GM18907 (cell line): ENCODE data around the gene NTRK3.

ENCODE experiments used
- ATAC-seq: cut with Tn5 transposase; IDR thresholded peaks from one replicate; pipeline ENCODE4 v1.9.1; 2021; ENCODE audit warnings: mild to moderate bottlenecking, moderate library complexity; ENCODE audit not compliant: unreplicated experiment

The NTRK3 gene

DNA sequence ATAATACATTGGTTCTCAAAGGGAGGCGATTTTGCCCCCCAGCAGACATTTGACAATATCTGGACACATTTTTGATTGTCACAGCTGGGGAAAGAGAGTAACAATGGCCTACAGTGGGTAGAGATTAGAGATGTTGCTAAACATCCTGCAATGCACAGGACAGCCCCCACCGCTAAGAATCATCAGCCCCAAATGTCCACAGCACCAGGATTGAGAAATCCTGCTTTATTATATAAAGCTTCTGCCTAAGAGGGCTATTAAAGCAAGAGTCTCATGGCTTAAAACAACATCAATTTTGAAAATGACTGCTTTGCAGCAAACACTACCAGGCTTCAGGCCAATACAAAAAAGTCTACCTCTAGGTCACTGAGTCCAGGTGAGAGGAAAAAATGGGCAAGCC lies 68.2 kb downstream of the NTRK3 start:
- no peak for ATAC-seq

- no peak for ATAC-seq
Measured at GRCh38 chr15:88187195-88187594, 69.3 kb downstream of the NTRK3 start.

GRCh38 chr15:88185584-88185983 lies 71.0 kb downstream of the NTRK3 start:
- ATAC-seq: no peak

- ATAC-seq: no peak
Measured at GRCh38 chr15:88181613-88182012, 74.9 kb downstream of the NTRK3 start.

GRCh38 chr15:88179562-88179961 lies 77.0 kb downstream of the NTRK3 start:
- peak; percentile 90 for ATAC-seq

DNA sequence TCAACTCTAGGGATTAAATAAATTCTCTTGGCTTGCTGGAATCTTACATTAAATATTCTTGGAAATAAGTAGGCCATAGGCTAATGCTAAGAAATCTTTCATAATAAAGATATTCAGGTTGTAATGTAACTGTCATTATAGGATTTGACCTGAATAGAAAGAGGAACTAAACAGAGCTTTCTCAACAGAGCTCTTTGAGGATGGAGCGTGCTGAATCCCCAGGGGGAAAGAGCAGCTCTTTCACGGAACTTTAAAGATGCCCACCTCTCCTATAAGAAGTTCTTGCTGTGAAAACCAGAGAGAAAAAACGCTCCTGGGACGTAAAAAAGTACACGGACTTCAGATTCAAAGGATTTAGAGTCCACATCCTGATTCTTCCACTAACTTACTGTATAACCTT lies 77.9 kb downstream of the NTRK3 start:
- ATAC-seq: peak; percentile 55

DNA sequence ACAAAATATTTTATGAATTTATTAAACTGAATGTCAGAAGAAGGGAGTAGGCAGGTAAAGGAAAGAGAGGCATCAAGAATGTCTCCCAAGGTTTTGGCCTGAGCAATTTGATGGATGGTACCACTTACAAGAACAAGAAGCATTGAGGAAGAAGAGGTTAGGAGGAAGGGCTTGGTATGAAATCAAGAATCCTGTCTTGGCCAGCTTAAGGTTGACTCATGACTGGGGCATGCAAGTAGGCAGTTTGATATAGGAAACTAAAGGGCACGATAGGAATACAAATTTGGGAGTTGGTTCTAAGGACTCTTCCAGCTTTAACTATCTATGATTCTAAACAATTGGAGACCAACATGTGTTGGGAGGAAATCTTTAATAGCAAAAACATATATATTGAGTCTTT lies 79.1 kb downstream of the NTRK3 start:
- no peak for ATAC-seq

- ATAC-seq: no peak
Measured at GRCh38 chr15:88174571-88174970, 82.0 kb downstream of the NTRK3 start.

DNA sequence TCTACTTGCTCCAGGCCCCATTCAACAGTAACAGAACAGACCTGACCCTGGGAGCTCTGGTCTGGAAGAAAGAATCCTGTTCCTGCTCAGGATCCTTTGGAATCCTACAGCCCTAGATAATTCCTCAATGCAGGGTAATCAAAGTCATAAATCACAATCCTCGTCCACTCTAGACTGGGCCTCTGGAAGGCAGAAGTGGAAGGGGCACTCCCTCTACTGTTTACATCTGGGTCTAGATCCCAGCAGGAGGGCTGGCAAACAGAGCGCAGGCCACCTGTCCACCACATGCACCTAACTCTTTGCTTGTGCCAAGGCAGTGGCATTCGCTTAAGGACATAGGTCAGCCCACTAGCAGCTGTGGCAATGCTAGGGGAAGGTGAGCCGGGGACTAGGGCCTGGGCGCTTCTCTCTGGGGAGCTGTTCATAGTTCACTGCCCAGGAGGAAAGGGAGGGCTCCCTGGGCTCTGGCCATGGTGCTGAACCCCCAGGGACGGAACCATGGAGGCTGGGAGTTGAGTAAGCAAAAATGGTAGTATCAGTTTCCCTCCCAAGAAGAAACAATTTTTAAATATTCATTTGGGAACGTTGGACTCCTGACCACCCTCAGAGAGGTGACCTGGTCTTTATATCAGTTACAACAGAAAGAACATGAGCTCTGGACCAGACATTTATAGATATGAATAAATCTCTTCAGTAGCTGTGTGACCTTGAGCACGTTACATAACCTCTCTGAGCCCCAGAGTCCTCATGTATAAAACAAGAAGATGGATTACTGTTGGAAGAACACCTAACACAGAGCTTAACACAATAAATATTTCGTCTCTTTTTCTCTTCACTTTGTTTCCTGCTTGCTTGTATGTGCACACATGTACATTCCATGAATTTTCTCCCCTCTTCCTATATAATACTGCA lies 90.2 kb downstream of the NTRK3 start:
- peak; percentile 46 for ATAC-seq

DNA sequence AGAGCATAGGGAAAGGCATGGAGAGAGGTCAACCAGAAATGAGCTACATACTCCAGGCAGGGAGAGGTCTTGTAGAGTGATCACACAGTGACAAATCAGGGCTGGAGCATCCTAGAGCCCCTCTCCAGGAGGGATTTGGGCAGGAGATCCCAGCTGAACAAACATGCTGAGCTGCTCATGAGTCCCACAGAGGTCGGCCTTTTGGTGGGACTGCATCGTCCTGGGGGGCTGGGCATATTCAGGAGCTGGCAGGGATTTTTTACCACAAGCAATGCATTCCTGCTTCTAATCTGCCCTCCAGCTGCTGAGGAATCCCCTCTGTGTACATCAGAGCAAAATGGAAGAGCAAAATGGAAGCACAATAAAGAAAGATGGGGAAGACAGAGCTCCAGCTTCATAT lies 94.9 kb downstream of the NTRK3 start:
- no peak for ATAC-seq

- no peak for ATAC-seq
Measured at GRCh38 chr15:88155310-88155709, 101.2 kb downstream of the NTRK3 start.

DNA sequence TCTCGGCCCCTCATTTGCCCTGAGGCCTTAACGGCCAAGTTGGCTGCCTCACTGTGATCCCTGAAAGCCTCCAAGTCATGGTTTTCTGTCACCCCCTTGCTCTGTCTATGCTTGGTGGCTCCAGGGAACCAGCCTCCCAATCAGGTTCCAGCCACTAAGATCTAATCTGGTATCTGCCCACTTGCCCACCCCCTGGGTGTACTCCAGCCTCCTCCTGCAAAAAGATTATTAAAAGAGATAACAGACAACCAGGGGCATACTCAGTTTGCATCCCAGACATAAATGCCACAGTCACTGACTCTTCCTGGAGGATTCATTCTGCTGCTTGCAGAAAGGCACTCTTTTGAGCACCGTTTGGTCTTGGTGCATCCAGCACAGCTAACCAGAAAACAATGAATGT lies 103.9 kb downstream of the NTRK3 start:
- ATAC-seq: no peak

DNA sequence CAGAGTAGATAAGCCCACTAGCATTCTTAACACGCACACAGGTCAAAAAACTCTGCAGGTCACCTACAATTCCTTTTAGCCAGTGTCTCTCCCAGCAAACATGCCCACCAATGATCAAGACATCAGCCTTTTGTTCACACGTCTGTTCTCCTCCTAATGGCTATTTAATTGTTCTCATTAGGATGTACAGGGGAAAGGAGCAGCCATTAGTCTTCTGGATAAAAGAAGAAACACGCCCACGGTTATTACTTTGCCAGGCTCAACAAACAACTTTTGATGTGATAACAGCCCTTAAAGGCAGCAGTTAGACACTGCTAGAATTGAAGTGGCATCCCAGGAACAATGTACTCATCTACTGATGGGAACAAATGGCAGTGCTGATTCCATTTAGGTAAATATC lies 108.8 kb downstream of the NTRK3 start:
- no peak for ATAC-seq

GRCh38 chr15:88144921-88145653 lies 111.5 kb downstream of the NTRK3 start:
- ATAC-seq: no peak

DNA sequence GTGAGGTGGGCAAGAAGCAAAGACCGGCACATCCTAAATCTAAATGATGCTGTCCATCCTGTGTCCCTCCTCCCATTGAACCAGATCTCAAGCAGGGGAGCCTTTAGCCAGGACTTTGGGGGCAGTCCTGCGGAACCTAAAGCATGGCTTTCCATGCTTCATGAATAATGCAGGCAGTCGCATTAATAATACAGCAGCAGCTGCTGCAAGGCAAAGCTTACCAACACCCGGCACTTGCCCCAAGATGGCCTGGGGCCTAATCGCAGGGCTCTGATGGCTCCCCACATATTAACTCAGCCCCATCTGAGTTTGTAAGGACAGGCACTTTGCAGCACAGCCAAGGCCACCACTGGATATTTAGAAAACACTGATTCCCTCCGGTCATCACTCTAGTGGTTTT lies 114.4 kb downstream of the NTRK3 start:
- ATAC-seq: no peak

GRCh38 chr15:88141269-88141889 lies 115.2 kb downstream of the NTRK3 start:
- no peak for ATAC-seq

GRCh38 chr15:88140398-88140797 lies 116.1 kb downstream of the NTRK3 start:
- no peak for ATAC-seq

- ATAC-seq: no peak
Measured at GRCh38 chr15:88139936-88140335, 116.6 kb downstream of the NTRK3 start.

DNA sequence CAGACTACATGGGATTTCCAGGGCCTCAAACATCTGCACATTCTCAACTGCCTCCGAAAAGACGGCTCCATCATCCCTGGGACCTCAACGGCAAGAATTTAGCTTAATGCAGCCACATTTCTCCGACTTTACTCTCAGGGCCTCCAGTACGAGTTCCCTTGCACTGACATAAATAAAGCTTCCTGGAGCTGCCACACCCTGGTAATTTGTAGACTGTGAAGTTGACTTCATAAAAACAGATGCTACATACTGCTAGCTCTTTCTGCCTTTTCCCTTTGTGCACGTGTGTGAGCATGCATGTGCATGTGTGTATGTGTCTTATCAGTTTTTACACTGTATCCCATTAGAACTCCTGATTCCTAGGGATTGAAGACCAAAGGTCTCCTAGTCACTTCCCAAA lies 122.7 kb downstream of the NTRK3 start:
- no peak for ATAC-seq

DNA sequence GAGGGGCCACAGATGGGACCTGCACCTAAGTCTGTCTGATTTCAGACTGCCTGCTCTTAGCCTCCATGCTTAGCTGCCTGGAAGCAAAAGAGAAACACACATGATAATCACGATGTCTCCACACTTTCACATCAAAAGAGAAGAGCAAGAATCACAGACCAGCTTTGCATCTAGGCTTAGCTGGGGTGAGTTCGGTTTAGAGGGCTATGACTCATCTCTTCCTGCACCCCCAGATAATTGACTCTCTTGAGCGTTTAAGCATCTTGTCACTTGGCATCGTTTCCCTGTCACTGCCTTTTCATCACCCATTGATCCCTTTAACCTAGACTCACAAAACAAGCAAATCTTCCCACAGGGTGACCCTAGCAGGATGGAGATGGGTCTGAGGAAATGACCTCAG lies 124.0 kb downstream of the NTRK3 start:
- no peak for ATAC-seq

DNA sequence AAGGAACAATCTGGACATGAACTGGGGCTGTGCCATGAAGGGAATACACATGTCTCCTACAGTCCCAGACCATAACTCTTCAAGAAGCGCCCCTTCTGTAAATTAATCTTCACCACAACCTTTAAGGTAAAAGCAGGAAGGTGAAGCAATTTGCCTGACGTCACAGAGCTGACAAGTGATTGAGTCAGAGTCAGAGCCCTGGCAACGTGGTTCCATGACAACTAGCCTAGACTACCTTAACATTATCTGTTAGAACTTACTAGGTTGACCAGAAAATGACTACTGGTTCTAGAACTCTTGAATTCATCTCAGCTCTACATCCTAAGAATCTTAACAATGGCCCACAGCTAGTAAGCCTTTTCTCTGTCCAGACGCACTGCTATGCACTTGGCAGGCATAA lies 124.6 kb downstream of the NTRK3 start:
- no peak for ATAC-seq

DNA sequence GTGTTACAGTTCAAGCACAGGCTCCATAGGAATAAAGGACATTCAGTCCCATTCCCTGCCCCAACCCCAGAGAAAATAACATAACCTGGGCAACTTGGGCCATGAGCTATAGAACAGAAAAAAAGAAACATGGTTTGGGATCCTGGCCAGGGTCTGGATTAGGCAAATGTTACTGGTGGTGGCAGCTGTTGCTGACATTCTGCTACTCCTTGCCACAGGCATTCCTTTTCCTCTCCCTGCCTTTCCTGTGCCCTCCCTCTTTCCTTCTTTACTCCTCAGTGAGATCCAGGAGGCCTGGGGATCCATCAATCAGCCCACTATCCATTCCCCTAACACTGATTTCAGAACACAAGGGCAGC lies 129.1 kb downstream of the NTRK3 start:
- ATAC-seq: no peak
